ENCODE results near the gene COL20A1. TPM values are rescaled to one million over a fixed set of nuclear protein-coding genes. Genes with fewer than 3 reads are reported as not detected.
A peak's percentile ranks its signal among the peaks of the same experiment; 100 is the strongest.

The COL20A1 gene
- total and polyA plus RNA-seq, 9 donors, result 0.10 to 0.54 (median 0.25) TPM; not detected in 5

GRCh38 chr20:63322933-63323273 lies 29.9 kb downstream of the COL20A1 start:
- H3K4me1 ChIP-seq (ENCODE audit: insufficient read depth), result no peaks in the 10 kb centered on the region
- peak in 2 of 5 donors; percentile 26 to 55 for DNase-seq
- no peak overlapping the region for H3K27ac ChIP-seq
- H3K27me3 ChIP-seq, result no peaks in the 10 kb centered on the region
- WGBS, 3 donors, result 5 to 14% (median 9%) methylated on average over 15 of the region's 15 CpGs
- no peak overlapping the region for H3K4me3 ChIP-seq
- no peaks in the 10 kb centered on the region for H3K36me3 ChIP-seq
- intact Hi-C loops (cut with DNase I), result no loop called here
- TF ChIP-seq EP300 (IDR thresholded peaks at IDR 0.05), result no peak
- TF ChIP-seq POLR2A (IDR thresholded peaks at IDR 0.05), result no peak
- H3K9me3 ChIP-seq, result no peaks in the 10 kb centered on the region

- no peaks in the 10 kb centered on the region for H3K36me3 ChIP-seq
- H3K27me3 ChIP-seq, result no peaks in the 10 kb centered on the region
- no peaks in the 10 kb centered on the region for H3K4me1 ChIP-seq (ENCODE audit: insufficient read depth)
- H3K9me3 ChIP-seq, result no peaks in the 10 kb centered on the region
- no peak overlapping the region for H3K27ac ChIP-seq
- intact Hi-C loops (cut with DNase I), result no loop called here
- peak in 1 of 5 donors; percentile 9 for DNase-seq
- 59 to 75% (median 69%) methylated on average over 17 to 18 of the region's 18 CpGs for WGBS, 3 donors
- TF ChIP-seq POLR2A (IDR thresholded peaks at IDR 0.05), result no peak
- no peak for TF ChIP-seq EP300 (IDR thresholded peaks at IDR 0.05)
- no peak for TF ChIP-seq CTCF (IDR thresholded peaks at IDR 0.05)
- H3K4me3 ChIP-seq, result no peak overlapping the region
Measured at GRCh38 chr20:63323357-63323981, 30.5 kb downstream of the COL20A1 start.

GRCh38 chr20:63325021-63325471 lies 32.1 kb downstream of the COL20A1 start:
- TF ChIP-seq EP300 (IDR thresholded peaks at IDR 0.05), result no peak
- no peak for TF ChIP-seq POLR2A (IDR thresholded peaks at IDR 0.05)
- TF ChIP-seq CTCF (IDR thresholded peaks at IDR 0.05), result no peak
- H3K27me3 ChIP-seq, result no peaks in the 10 kb centered on the region
- DNase-seq, result peak in 1 of 5 donors; percentile 10

GRCh38 chr20:63325554-63326313 lies 32.7 kb downstream of the COL20A1 start:
- no peak overlapping the region for H3K27ac ChIP-seq
- intact Hi-C loops (cut with DNase I), result no loop called here
- peak in 1 of 5 donors; percentile 15 for DNase-seq

More at GRCh38 chr20:63325021-63325471, 32.1 kb downstream of the COL20A1 start:
- Histone ChIP-seq H3K27ac (no peak overlapping the region), H3K36me3 (no peaks in the 10 kb centered on the region), H3K9me3 (no peaks in the 10 kb centered on the region), H3K4me3 (no peak overlapping the region), H3K4me1 (ENCODE audit: insufficient read depth) (no peaks in the 10 kb centered on the region)
- 82 to 92% (median 85%) methylated on average over 8 to 10 of the region's 10 CpGs for WGBS, 3 donors
- intact Hi-C loops (cut with DNase I), result no loop called here

More at GRCh38 chr20:63325554-63326313, 32.7 kb downstream of the COL20A1 start:
- H3K4me1 ChIP-seq (ENCODE audit: insufficient read depth), result no peaks in the 10 kb centered on the region
- WGBS, 3 donors, result 83 to 97% (median 91%) methylated on average over 4 to 8 of the region's 8 CpGs
- no peaks in the 10 kb centered on the region for H3K9me3 ChIP-seq
- TF ChIP-seq CTCF (IDR thresholded peaks at IDR 0.05) (no peak), EP300 (IDR thresholded peaks at IDR 0.05) (no peak), POLR2A (IDR thresholded peaks at IDR 0.05) (no peak)
- H3K27me3 ChIP-seq, result no peaks in the 10 kb centered on the region
- H3K36me3 ChIP-seq, result no peaks in the 10 kb centered on the region
- no peak overlapping the region for H3K4me3 ChIP-seq
